Panc1 (cell line): ENCODE data around the gene LSM12. TPM values are rescaled to one million over a fixed set of nuclear protein-coding genes. Genes with fewer than 3 reads are reported as not detected.

Experiments used
- ATAC-seq: fragments of 200-7000 bp; cut with Tn5 transposase; 2 replicates; pipeline ENCODE4 v1.9.1; 2020; ENCODE audit warnings: mild to moderate bottlenecking, moderate library complexity
- BruUV-seq: library from RNA; stranded (reverse); fragments of 400-500 nt; replicated peaks from 2 replicates; lab custom pipeline; 2021; lab: Mats Ljungman, UMichigan
- CTCF ChIA-PET: fragments of 300-600 bp; sonication (Branson Sonifier 250); formaldehyde crosslinking; loops from one replicate; lab custom pipeline; 2022; ENCODE audit warnings: antibody characterized with exemption; lab: Charles Lee
- POLR2A ChIA-PET: fragments of 300-600 bp; sonication (Branson Sonifier 250); formaldehyde crosslinking; loops from one replicate; lab custom pipeline; 2022; ENCODE audit warnings: antibody characterized with exemption; lab: Charles Lee
- DNase-seq: peaks from one replicate; pipeline ENCODE4 v3.0.0-alpha.2; 2010; ENCODE audit warnings: low read depth, low spot score
- H3K27ac ChIP-seq: 2 replicates; pipeline ENCODE4 v1.5.1; 2011; ENCODE audit warnings: mild to moderate bottlenecking, low read length, inconsistent platforms
- H3K27me3 ChIP-seq: fragments of 200-500 bp; sonication (Bioruptor generic); 2 replicates; pipeline ENCODE4 v1.6.0; 2014; ENCODE audit warnings: low read length, inconsistent platforms; ENCODE audit not compliant: control insufficient read depth, insufficient read depth
- H3K36me3 ChIP-seq: fragments of 200-500 bp; sonication (Bioruptor generic); 2 replicates; pipeline ENCODE4 v1.5.1; 2014; ENCODE audit warnings: inconsistent platforms, mild to moderate bottlenecking, low read length, moderate library complexity; ENCODE audit not compliant: control insufficient read depth, insufficient read depth
- H3K4me1 ChIP-seq: 2 replicates; pipeline ENCODE4 v1.5.1; 2011; ENCODE audit warnings: inconsistent platforms, mild to moderate bottlenecking, low read length, moderate library complexity; ENCODE audit not compliant: control insufficient read depth, insufficient read depth
- H3K4me3 ChIP-seq, 2 experiments: 2 replicates each; pipeline ENCODE4 v1.5.1; 2011 to 2012; ENCODE audit warnings: low read depth in 2 of 2, low read length in 2 of 2, mild to moderate bottlenecking in 2 of 2, inconsistent platforms in 1 of 2, moderate library complexity in 1 of 2
- H3K9me3 ChIP-seq: fragments of 200-500 bp; sonication (Bioruptor generic); 2 replicates; pipeline ENCODE4 v1.5.1; 2014; ENCODE audit warnings: low read depth, mild to moderate bottlenecking, inconsistent platforms, low read length, moderate library complexity; ENCODE audit not compliant: control insufficient read depth, insufficient read depth
- POLR2AphosphoS5 ChIP-seq: IDR thresholded peaks from 2 replicates; pipeline ENCODE4 v1.6.1; 2012; ENCODE audit warnings: mild to moderate bottlenecking, low read depth, low read length, moderate library complexity
- SIN3A ChIP-seq: IDR thresholded peaks from 2 replicates; pipeline ENCODE4 v1.6.1; 2012; ENCODE audit warnings: low read depth, mild to moderate bottlenecking, low read length, moderate library complexity, borderline replicate concordance; ENCODE audit not compliant: insufficient read depth
- TCF7L2 ChIP-seq: IDR thresholded peaks from 2 replicates; pipeline ENCODE4 v1.6.1; 2011; ENCODE audit warnings: mild to moderate bottlenecking, low read depth, low read length, inconsistent platforms
- in situ Hi-C: cut with HindIII; loops from 2 replicates; pipeline ENCODE4 v1.10.0; 2016; ENCODE audit warnings: low sequenced_read_pairs, low pct_unique_long_range_greater_than_20kb
- intact Hi-C: fragments of 100-400 bp; cut with micrococcal nuclease; formaldehyde crosslinking; loops from one replicate; pipeline ENCODE4 v1.10.0; 2022; ENCODE audit not compliant: unreplicated experiment
- total RNA-seq: library from RNA; stranded (reverse); gene quantifications from one replicate; pipeline ENCODE4 v1.2.1, GENCODE V29; 2021; ENCODE audit not compliant: unreplicated experiment
- TF ChIP-seq, protein P1 (sequence below), 2 experiments: IDR thresholded peaks; 2 replicates each; pipeline ENCODE4 v1.6.1; 2011 to 2012; ENCODE audit warnings: low read depth in 2 of 2, control low read depth in 1 of 2, low read length in 1 of 2, mild to moderate bottlenecking in 1 of 2, moderate library complexity in 1 of 2; ENCODE audit not compliant: insufficient read depth in 1 of 2
- TF ChIP-seq, protein P2 (sequence below): fragments of 450-650 bp; IDR thresholded peaks from 2 replicates; pipeline ENCODE4 v1.5.1; 2017; ENCODE audit warnings: mild to moderate bottlenecking

The LSM12 gene
- total RNA-seq, 1 experiment from 2014 or later = 73.0 TPM

DNA sequence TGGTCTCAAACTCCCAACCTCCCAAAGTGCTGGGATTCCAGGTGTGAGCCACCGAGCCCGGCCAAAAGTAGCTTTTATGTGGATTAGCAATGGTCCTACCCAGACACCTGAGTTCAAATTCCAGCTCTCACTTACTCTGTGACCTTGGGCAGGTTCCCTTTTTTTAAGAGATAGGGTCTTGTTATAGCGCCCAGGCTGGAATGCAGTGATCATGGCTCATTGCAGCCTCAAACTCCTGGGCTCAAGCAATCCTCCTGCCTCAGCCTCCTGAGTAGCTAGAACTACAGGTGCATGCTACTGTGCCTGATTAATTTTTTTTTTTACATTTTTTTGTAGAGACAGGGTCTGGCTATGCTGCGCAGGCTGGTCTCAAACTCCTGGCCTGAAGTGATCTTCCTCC lies 40.3 kb upstream of the LSM12 start:
- POLR2A ChIA-PET = interaction anchor here (0.7 kb wide), 1 partner anchor 48 kb away, joined by 6 read pairs; no protein-coding TSS in a partner anchor
- TF ChIP-seq, protein P1, sequence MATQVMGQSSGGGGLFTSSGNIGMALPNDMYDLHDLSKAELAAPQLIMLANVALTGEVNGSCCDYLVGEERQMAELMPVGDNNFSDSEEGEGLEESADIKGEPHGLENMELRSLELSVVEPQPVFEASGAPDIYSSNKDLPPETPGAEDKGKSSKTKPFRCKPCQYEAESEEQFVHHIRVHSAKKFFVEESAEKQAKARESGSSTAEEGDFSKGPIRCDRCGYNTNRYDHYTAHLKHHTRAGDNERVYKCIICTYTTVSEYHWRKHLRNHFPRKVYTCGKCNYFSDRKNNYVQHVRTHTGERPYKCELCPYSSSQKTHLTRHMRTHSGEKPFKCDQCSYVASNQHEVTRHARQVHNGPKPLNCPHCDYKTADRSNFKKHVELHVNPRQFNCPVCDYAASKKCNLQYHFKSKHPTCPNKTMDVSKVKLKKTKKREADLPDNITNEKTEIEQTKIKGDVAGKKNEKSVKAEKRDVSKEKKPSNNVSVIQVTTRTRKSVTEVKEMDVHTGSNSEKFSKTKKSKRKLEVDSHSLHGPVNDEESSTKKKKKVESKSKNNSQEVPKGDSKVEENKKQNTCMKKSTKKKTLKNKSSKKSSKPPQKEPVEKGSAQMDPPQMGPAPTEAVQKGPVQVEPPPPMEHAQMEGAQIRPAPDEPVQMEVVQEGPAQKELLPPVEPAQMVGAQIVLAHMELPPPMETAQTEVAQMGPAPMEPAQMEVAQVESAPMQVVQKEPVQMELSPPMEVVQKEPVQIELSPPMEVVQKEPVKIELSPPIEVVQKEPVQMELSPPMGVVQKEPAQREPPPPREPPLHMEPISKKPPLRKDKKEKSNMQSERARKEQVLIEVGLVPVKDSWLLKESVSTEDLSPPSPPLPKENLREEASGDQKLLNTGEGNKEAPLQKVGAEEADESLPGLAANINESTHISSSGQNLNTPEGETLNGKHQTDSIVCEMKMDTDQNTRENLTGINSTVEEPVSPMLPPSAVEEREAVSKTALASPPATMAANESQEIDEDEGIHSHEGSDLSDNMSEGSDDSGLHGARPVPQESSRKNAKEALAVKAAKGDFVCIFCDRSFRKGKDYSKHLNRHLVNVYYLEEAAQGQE (IDR thresholded peaks at IDR 0.05; ENCODE audit: insufficient read depth in 1 of 2, low read depth in 2 of 2, low read length in 1 of 2) = no peak
- TF ChIP-seq TCF7L2 (no peak), POLR2AphosphoS5 (no peak), SIN3A (no peak)
- TF ChIP-seq, protein P2, sequence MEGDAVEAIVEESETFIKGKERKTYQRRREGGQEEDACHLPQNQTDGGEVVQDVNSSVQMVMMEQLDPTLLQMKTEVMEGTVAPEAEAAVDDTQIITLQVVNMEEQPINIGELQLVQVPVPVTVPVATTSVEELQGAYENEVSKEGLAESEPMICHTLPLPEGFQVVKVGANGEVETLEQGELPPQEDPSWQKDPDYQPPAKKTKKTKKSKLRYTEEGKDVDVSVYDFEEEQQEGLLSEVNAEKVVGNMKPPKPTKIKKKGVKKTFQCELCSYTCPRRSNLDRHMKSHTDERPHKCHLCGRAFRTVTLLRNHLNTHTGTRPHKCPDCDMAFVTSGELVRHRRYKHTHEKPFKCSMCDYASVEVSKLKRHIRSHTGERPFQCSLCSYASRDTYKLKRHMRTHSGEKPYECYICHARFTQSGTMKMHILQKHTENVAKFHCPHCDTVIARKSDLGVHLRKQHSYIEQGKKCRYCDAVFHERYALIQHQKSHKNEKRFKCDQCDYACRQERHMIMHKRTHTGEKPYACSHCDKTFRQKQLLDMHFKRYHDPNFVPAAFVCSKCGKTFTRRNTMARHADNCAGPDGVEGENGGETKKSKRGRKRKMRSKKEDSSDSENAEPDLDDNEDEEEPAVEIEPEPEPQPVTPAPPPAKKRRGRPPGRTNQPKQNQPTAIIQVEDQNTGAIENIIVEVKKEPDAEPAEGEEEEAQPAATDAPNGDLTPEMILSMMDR = no peak
- Histone ChIP-seq H3K36me3 (no peaks in the 10 kb centered on the region), H3K9me3 (no peaks in the 10 kb centered on the region), H3K4me1 (peaks cover 27% of the 10 kb centered on the region), H3K4me3 (no peak overlapping the region), H3K27ac (no peak overlapping the region), H3K27me3 (no peaks in the 10 kb centered on the region)
- in situ Hi-C loops = no loop called here
- CTCF ChIA-PET = no interaction called here
- no peak for DNase-seq
- intact Hi-C loops = no loop called here
- ATAC-seq = no peak
- BruUV-seq = no TSS peak

DNA sequence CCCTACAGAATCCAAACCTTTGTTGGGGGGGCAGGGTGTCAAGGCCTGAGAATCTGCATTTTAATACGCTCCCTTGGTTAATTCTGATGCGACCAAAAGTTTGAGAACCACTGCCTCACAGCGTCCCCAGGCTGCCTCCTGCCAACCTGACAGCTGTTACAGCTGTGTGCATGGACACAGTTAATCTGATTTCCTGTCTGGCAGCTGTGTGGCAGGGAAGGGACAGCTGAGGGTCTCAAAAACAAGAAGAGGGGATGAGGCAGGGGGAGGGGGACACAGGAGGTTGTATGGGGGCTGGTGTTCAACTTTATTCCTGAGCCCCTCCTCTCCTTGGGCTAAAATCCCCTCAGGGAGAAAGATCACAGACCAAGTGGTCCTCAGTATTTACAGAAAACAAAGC lies 39.5 kb upstream of the LSM12 start:
- in situ Hi-C loops (no loop called here), intact Hi-C loops (no loop called here)
- H3K27ac ChIP-seq = no peak overlapping the region
- ATAC-seq (no peak), DNase-seq (no peak)
- H3K4me1 ChIP-seq = peaks cover 18% of the 10 kb centered on the region
- ChIA-PET CTCF (interaction anchor here (0.6 kb wide), 2 partner anchors 11 to 209 kb away, joined by 3 read pairs; no protein-coding TSS in a partner anchor), POLR2A (interaction anchor here (0.6 kb wide), 1 partner anchor 143 kb away, joined by 8 read pairs; no protein-coding TSS in a partner anchor)
- no peak for TF ChIP-seq SIN3A
- H3K27me3 ChIP-seq = no peaks in the 10 kb centered on the region
- no peak overlapping the region for H3K4me3 ChIP-seq
- BruUV-seq = no TSS peak
- H3K36me3 ChIP-seq = no peaks in the 10 kb centered on the region
- no peaks in the 10 kb centered on the region for H3K9me3 ChIP-seq

- ChIA-PET POLR2A (interaction anchor here (0.6 kb wide), 1 partner anchor 142 kb away, joined by 8 read pairs; no protein-coding TSS in a partner anchor), CTCF (no interaction called here)
- Histone ChIP-seq H3K9me3 (no peaks in the 10 kb centered on the region), H3K27me3 (no peaks in the 10 kb centered on the region), H3K36me3 (no peaks in the 10 kb centered on the region), H3K4me1 (peaks cover 14% of the 10 kb centered on the region), H3K4me3 (no peak overlapping the region), H3K27ac (no peak overlapping the region)
- DNase-seq = no peak
- BruUV-seq = no TSS peak
- in situ Hi-C loops (no loop called here), intact Hi-C loops (no loop called here)
- TF ChIP-seq, protein P1 (IDR thresholded peaks at IDR 0.05; ENCODE audit: insufficient read depth in 1 of 2, low read depth in 2 of 2, low read length in 1 of 2) = no peak
- TF ChIP-seq POLR2AphosphoS5 (no peak), SIN3A (no peak), TCF7L2 (no peak)
- TF ChIP-seq, protein P2 = no peak
- no peak for ATAC-seq
These were observed 39.0 kb upstream of the LSM12 start for GRCh38 chr17:44105483-44105882.
